HEK293 (cell line): ENCODE results near the gene SERP1.

Experiments used
- CTCF ChIA-PET: fragments of 350-600 bp; formaldehyde crosslinking; extraction: SDS; loops from one replicate; lab custom pipeline; 2021; ENCODE audit warnings: antibody characterized with exemption; lab: Yijun Ruan, JAX
- POLR2A ChIA-PET: fragments of 300-600 bp; formaldehyde crosslinking; extraction: SDS; loops from one replicate; lab custom pipeline; 2020; ENCODE audit warnings: antibody characterized with exemption, inconsistent platforms; lab: Yijun Ruan, JAX
- H3K27ac ChIP-seq: fragments of 200-500 bp; sonication (Bioruptor generic); 2 replicates; pipeline ENCODE4 v1.5.1; 2014; ENCODE audit warnings: low read depth, low read length, control low read depth, inconsistent platforms; ENCODE audit errors: extremely low read depth
- H3K36me3 ChIP-seq, 2 experiments: fragments of 200-500 bp in 1 of 2; sonication (Bioruptor generic) in 1 of 2; 1 replicate in 1 of 2; 2 replicates in 1 of 2; pipeline ENCODE4 v1.5.1; 2014 to 2017; ENCODE audit warnings: inconsistent platforms in 2 of 2, low read length in 2 of 2; ENCODE audit not compliant: control insufficient read depth in 2 of 2, insufficient read depth in 1 of 2
- H3K4me1 ChIP-seq: fragments of 200-500 bp; sonication (Bioruptor generic); 2 replicates; pipeline ENCODE4 v1.5.1; 2014; ENCODE audit warnings: mild to moderate bottlenecking, low read length, inconsistent platforms; ENCODE audit not compliant: control insufficient read depth, insufficient read depth
- H3K4me3 ChIP-seq: 2 replicates; pipeline ENCODE4 v1.5.1; 2011; ENCODE audit warnings: low read depth, mild to moderate bottlenecking, control low read depth, low read length, moderate library complexity
- H3K9me3 ChIP-seq: fragments of 200-500 bp; sonication (Bioruptor generic); 2 replicates; pipeline ENCODE4 v1.5.1; 2014; ENCODE audit warnings: low read depth, low read length, inconsistent platforms; ENCODE audit not compliant: control insufficient read depth, insufficient read depth
- KLF8 ChIP-seq: fragments of 450-650 bp; formaldehyde crosslinking; IDR thresholded peaks from 2 replicates; pipeline ENCODE4 v1.5.1; 2016; ENCODE audit warnings: missing biosample characterization, missing genetic modification characterization
- PATZ1 ChIP-seq: fragments of 450-650 bp; formaldehyde crosslinking; IDR thresholded peaks from 2 replicates; pipeline ENCODE4 v1.5.1; 2016; ENCODE audit warnings: missing biosample characterization, missing genetic modification characterization
- PRDM1 ChIP-seq: fragments of 450-650 bp; formaldehyde crosslinking; IDR thresholded peaks from 2 replicates; pipeline ENCODE4; 2016; ENCODE audit warnings: missing biosample characterization, missing genetic modification characterization
- PRDM10 ChIP-seq: fragments of 450-650 bp; formaldehyde crosslinking; IDR thresholded peaks from 2 replicates; pipeline ENCODE4 v1.5.1; 2016; ENCODE audit warnings: missing biosample characterization, missing genetic modification characterization
- REPIN1 ChIP-seq: fragments of 450-650 bp; formaldehyde crosslinking; IDR thresholded peaks from 2 replicates; pipeline ENCODE4 v1.5.1; 2017; ENCODE audit warnings: missing biosample characterization, missing genetic modification characterization, low read depth
- SCRT2 ChIP-seq: fragments of 450-650 bp; formaldehyde crosslinking; IDR thresholded peaks from 2 replicates; pipeline ENCODE4 v1.5.1; 2016; ENCODE audit warnings: missing biosample characterization, missing genetic modification characterization
- SP3 ChIP-seq: fragments of 450-650 bp; formaldehyde crosslinking; IDR thresholded peaks from 2 replicates; pipeline ENCODE4 v1.5.1; 2016; ENCODE audit warnings: missing biosample characterization, missing genetic modification characterization
- TCF7L2 ChIP-seq: IDR thresholded peaks from 2 replicates; pipeline ENCODE4 v1.6.1; 2011; ENCODE audit warnings: low read depth, mild to moderate bottlenecking, inconsistent platforms, low read length, moderate library complexity, borderline replicate concordance
- ZBTB10 ChIP-seq: fragments of 450-650 bp; formaldehyde crosslinking; IDR thresholded peaks from 2 replicates; pipeline ENCODE4 v1.5.1; 2016; ENCODE audit warnings: missing biosample characterization, missing genetic modification characterization
- ZFP41 ChIP-seq: fragments of 450-650 bp; formaldehyde crosslinking; IDR thresholded peaks from 2 replicates; pipeline ENCODE4 v1.5.1; 2016; ENCODE audit warnings: missing biosample characterization, missing genetic modification characterization, borderline replicate concordance
- ZNF114 ChIP-seq: fragments of 450-650 bp; formaldehyde crosslinking; IDR thresholded peaks from 2 replicates; pipeline ENCODE4 v1.5.0; 2017; ENCODE audit warnings: missing biosample characterization, missing genetic modification characterization
- ZNF16 ChIP-seq: fragments of 450-650 bp; formaldehyde crosslinking; IDR thresholded peaks from 2 replicates; pipeline ENCODE4 v1.5.1; 2016; ENCODE audit warnings: low read depth, missing biosample characterization, missing genetic modification characterization
- ZNF19 ChIP-seq: fragments of 450-650 bp; formaldehyde crosslinking; IDR thresholded peaks from 2 replicates; pipeline ENCODE4; 2016; ENCODE audit warnings: missing biosample characterization, missing genetic modification characterization, low read depth
- ZNF23 ChIP-seq: fragments of 450-650 bp; formaldehyde crosslinking; IDR thresholded peaks from 2 replicates; pipeline ENCODE4 v1.5.1; 2016; ENCODE audit warnings: missing biosample characterization, missing genetic modification characterization, borderline replicate concordance
- ZNF239 ChIP-seq: fragments of 450-650 bp; formaldehyde crosslinking; IDR thresholded peaks from 2 replicates; pipeline ENCODE4 v1.5.1; 2016; ENCODE audit warnings: missing biosample characterization, missing genetic modification characterization
- ZNF248 ChIP-seq: fragments of 450-650 bp; formaldehyde crosslinking; IDR thresholded peaks from 2 replicates; pipeline ENCODE4 v1.5.1; 2017; ENCODE audit warnings: missing biosample characterization, missing genetic modification characterization
- ZNF266 ChIP-seq: fragments of 450-650 bp; formaldehyde crosslinking; IDR thresholded peaks from 2 replicates; pipeline ENCODE4 v1.5.1; 2016; ENCODE audit warnings: missing biosample characterization, missing genetic modification characterization, low read depth
- ZNF292 ChIP-seq: fragments of 450-650 bp; formaldehyde crosslinking; IDR thresholded peaks from 2 replicates; pipeline ENCODE4 v1.5.1; 2016; ENCODE audit warnings: low read depth, missing biosample characterization, missing genetic modification characterization, borderline replicate concordance
- ZNF529 ChIP-seq: fragments of 450-650 bp; formaldehyde crosslinking; IDR thresholded peaks from 2 replicates; pipeline ENCODE4 v1.5.1; 2017; ENCODE audit warnings: missing genetic modification characterization, missing biosample characterization; ENCODE audit not compliant: insufficient replicate concordance
- ZNF701 ChIP-seq: fragments of 450-650 bp; formaldehyde crosslinking; IDR thresholded peaks from 2 replicates; pipeline ENCODE4 v1.5.1; 2016; ENCODE audit warnings: missing biosample characterization, missing genetic modification characterization
- ZNF707 ChIP-seq: fragments of 450-650 bp; formaldehyde crosslinking; IDR thresholded peaks from 2 replicates; pipeline ENCODE4 v1.5.1; 2016; ENCODE audit warnings: missing biosample characterization, missing genetic modification characterization
- ZNF768 ChIP-seq: fragments of 450-650 bp; formaldehyde crosslinking; IDR thresholded peaks from 2 replicates; pipeline ENCODE4 v1.5.1; 2018; ENCODE audit warnings: missing biosample characterization, mild to moderate bottlenecking, missing genetic modification characterization
- ZNF791 ChIP-seq: fragments of 450-650 bp; formaldehyde crosslinking; IDR thresholded peaks from 2 replicates; pipeline ENCODE4 v1.5.1; 2016; ENCODE audit warnings: missing biosample characterization, missing genetic modification characterization
- ZNF843 ChIP-seq: fragments of 450-650 bp; formaldehyde crosslinking; IDR thresholded peaks from 2 replicates; pipeline ENCODE4 v1.5.1; 2016; ENCODE audit warnings: missing biosample characterization, missing genetic modification characterization
- ZSCAN23 ChIP-seq: fragments of 450-650 bp; formaldehyde crosslinking; IDR thresholded peaks from 2 replicates; pipeline ENCODE4 v1.5.1; 2016; ENCODE audit warnings: missing biosample characterization, missing genetic modification characterization
- TF ChIP-seq, protein P1 (sequence below): fragments of 450-650 bp; formaldehyde crosslinking; IDR thresholded peaks from 2 replicates; pipeline ENCODE4 v1.5.1; 2017; ENCODE audit warnings: missing biosample characterization, mild to moderate bottlenecking, missing genetic modification characterization, moderate library complexity
- TF ChIP-seq, protein P2 (sequence below): fragments of 450-650 bp; formaldehyde crosslinking; IDR thresholded peaks from 2 replicates; pipeline ENCODE4 v1.5.1; 2016; ENCODE audit warnings: missing biosample characterization, missing genetic modification characterization

Gene SERP1

DNA sequence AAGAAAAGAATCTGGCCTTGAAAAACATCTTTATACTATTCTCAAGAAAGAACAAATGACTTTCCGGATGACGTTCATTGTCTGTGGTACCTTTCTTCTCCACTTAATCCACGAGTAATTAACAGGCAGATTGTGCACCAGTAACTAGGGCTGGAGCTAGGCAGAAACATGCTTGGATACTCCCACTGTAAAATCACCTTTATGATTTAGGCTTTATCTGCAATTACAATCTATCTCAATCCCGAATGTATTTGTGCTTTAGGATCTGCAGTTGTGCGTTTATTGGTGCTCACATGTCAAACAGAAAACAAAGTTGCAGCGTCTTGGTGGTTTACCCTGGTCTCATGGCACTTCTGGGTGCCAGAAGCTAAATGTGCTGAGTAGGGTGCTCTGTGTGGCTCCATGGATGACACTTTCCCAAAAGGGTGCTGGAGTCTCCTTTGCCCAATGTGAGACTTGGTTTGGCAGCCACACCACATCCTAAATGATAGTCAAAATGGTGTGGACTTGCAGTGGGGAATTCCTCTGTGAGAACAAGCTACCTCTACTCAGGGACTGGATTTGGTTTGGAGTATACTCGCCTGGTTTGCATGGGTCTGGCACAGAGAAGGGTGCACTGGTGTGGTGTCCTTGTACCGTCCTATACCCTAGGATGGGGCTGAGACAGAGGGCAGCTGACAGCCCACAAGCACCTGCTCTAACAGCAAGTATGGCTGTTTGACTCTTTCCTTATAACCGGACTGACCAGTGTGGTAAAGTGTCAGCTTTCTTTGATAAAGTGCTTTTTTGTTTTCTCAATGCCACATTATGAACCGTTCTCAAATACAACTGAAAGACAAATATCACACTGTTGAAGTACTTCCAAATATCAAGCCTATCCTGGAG, 7.7 kb downstream of the SERP1 start (continued):
- TF ChIP-seq PATZ1 (tag by site-specific recombination) (no peak), KLF8 (no peak), ZNF16 (no peak), PRDM10 (tag by site-specific recombination) (no peak), PRDM1 (tag by site-specific recombination) (no peak), ZNF707 (tag by site-specific recombination) (no peak), ZNF701 (no peak), ZNF248 (no peak), ZNF843 (no peak)

DNA sequence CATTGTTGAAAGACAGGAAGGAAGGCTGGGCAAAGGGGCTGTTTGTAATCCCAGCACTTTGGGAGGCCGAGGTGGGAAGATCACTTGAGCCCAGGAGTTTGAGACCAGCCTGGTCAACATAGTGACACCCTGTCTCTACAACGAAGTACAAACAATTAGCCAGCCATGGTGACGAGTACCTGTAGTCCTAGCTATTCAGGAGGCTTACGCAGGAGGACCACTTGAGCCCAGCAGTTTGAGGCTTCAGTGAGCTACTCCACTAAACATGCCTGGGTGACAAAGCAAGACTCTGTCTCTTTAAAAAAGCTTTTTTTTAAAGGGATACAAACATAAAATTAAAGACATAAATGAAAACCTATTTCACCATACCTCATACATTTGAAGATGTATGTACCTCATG, 11.1 kb downstream of the SERP1 start:
- ChIA-PET POLR2A (interaction anchor here (1.2 kb wide), 1 partner anchor 68 kb away, joined by 3 read pairs; the partner anchor contains the start of gene SELENOT), CTCF (no interaction called here)
- Histone ChIP-seq H3K36me3 (no peaks in the 10 kb centered on the region), H3K4me1 (no peaks in the 10 kb centered on the region), H3K4me3 (no peak overlapping the region), H3K27ac (no peak overlapping the region), H3K9me3 (no peaks in the 10 kb centered on the region)
- TF ChIP-seq SCRT2 (tag by site-specific recombination) (no peak), REPIN1 (no peak), ZNF768 (tag by site-specific recombination) (no peak), ZNF19 (tag by site-specific recombination) (no peak), TCF7L2 (no peak), ZNF114 (tag by site-specific recombination) (no peak), SP3 (tag by site-specific recombination) (no peak), ZBTB10 (tag by site-specific recombination) (no peak), ZNF292 (no peak), ZNF529 (tag by site-specific recombination) (no peak), ZNF791 (tag by site-specific recombination) (no peak), ZNF266 (tag by site-specific recombination) (no peak), ZSCAN23 (tag by site-specific recombination) (no peak), ZFP41 (tag by site-specific recombination) (no peak), ZNF239 (tag by site-specific recombination) (no peak), ZNF23 (tag by site-specific recombination) (no peak)
- TF ChIP-seq, protein P1, sequence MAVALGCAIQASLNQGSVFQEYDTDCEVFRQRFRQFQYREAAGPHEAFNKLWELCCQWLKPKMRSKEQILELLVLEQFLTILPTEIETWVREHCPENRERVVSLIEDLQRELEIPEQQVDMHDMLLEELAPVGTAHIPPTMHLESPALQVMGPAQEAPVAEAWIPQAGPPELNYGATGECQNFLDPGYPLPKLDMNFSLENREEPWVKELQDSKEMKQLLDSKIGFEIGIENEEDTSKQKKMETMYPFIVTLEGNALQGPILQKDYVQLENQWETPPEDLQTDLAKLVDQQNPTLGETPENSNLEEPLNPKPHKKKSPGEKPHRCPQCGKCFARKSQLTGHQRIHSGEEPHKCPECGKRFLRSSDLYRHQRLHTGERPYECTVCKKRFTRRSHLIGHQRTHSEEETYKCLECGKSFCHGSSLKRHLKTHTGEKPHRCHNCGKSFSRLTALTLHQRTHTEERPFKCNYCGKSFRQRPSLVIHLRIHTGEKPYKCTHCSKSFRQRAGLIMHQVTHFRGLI (tag by site-specific recombination) = no peak
- TF ChIP-seq, protein P2, sequence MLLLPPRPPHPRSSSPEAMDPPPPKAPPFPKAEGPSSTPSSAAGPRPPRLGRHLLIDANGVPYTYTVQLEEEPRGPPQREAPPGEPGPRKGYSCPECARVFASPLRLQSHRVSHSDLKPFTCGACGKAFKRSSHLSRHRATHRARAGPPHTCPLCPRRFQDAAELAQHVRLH (tag by site-specific recombination) = no peak
